GM19397 (cell line): ENCODE results near the gene GPNMB.

Experiments used
- ATAC-seq: cut with Tn5 transposase; IDR thresholded peaks from one replicate; pipeline ENCODE4 v1.9.1; 2021; ENCODE audit warnings: mild to moderate bottlenecking, moderate library complexity; ENCODE audit not compliant: unreplicated experiment

The GPNMB gene

DNA sequence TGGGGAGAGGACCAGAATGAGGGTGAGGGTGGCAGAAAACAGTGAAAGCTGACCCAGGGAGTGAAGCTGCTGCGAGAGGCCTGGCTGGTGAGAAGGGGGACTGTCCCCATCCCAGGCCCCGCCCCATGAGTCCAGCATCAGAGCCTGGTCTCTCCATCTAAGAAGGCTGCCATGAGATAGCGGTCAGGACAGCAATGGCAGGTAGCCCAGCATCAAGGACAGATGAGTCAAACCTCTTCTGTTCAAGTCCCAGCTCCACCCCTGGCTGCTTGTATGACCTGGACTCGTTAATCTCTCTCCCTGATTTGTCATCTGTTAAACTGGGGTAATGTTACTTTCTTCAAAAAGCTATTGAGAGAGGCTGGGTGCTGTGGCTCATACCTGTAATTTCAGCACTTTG is 22.2 kb downstream of the GPNMB start:
- ATAC-seq = no peak

DNA sequence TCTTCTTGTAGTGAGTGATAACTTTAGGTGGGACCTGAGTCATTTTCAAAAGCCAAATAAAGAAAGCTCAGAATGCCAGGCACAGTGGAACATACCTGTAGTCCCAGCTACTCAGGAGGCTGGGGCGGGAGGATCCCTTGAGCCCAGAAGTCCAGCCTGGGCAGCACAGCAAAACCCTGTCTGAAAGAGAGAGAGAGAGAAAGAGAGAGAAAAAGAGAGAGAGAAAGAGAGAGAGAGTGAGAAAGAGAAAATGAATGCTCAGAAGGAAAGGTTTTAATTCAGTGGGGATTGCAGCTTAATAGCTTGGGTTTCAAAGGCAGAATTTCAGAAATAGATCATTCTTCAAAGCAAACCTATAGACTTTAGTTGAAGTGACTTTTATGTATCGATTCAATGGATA is 25.7 kb downstream of the GPNMB start:
- no peak for ATAC-seq

DNA sequence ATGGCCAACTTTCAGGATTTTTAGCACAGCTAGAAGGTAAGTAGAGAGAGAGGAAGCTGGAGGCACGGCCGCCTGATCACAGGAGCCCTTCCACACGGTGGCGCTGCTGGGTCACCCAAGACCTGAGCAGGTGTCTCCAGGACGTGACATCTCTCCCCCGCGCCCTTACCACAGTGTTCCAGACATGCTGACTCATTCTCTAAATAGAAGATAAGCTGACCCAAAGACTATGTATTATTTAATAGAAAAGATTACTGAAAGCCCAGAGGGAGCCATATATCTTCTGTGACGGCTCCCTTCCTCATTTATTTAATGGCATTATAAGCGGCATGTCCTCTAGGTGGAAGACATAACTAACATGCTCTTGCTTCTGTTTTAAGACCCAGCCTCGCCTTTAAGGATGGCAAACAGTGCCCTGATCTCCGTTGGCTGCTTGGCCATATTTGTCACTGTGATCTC is 26.6 kb downstream of the GPNMB start:
- peak; percentile 98 for ATAC-seq

DNA sequence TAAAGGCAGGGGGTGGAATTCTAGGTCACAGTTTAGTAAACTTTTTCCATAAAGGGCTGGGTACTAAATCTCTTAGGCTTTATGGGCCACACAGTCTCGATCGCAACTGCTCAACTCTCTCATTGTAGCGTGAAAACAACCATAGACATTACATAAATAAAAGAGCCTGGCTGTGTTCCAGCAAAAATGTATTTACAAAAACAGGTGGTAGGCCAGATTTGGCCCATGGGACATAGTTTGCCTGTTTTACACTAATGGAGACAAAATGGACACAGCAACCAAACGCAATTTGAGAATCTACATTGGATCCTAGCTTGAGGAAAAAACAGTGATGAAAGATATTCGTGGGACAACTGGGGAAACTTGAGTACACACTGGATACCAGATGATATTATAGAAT is 29.3 kb downstream of the GPNMB start:
- no peak for ATAC-seq

DNA sequence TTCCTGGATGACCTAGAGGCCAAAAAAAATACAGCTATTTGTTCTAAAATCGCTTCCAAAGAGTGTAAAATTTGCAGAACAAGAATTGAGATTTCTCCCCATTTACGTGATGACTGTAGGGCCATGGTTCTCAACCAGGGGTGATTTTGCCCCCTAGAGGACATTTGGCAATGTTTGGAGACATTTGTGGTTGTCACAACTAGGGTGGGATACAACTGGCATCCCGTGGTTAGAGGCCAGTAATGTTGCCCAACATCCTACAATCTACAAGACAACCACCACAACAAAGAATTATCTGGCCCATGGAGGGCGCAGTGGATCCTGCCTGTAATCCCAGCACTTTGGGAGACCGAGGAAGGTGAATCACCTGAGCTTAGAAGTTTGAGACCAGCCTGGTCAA is 29.8 kb downstream of the GPNMB start:
- ATAC-seq = no peak

DNA sequence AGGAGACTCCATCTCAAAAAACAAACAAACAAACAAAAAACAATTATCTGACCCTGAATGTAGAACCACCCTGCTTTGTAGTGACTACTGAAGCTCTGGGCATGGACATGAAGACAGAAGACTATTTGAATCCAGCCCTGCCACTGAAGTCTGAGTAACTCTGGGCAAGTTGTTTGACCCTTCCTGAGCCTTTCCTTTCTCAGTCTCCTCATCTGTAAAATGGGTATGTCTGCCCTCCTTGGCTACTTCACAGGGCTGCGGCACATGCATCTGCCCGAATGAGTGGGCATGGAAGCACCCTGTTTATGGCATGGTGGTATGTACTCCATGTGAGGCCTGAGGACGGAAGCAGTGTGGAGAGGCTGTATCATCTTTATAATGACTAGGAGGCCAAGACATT is 30.4 kb downstream of the GPNMB start:
- no peak for ATAC-seq

DNA sequence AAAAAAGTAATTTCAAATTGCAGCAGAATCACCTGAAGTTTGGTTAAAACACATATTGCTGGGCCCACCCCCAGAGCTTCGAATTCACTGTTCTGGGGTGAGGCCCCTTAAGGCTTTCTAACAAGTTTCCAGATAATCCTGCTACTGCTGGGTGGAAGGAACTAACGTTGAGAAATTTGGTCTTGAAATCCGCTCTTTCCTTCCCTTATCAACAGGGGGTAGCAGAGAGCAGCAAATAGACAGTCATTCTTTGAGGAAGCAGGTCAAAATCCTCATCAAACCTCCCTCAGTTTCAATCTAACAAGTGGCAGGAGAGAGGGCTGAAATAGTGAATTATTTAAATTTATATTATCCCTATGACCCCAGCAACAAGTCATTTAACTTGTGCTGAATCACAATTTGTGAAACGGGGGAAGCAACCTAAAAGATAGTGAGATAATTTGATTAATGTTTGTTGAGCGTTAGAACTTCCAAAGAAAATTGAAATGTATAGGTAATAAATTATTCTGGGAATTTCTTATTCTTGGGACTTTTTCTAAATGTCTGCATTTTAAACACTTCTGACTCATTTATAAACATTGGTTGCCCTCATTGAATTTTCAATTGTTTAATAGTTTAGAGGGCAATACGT is 30.9 kb downstream of the GPNMB start:
- no peak for ATAC-seq

DNA sequence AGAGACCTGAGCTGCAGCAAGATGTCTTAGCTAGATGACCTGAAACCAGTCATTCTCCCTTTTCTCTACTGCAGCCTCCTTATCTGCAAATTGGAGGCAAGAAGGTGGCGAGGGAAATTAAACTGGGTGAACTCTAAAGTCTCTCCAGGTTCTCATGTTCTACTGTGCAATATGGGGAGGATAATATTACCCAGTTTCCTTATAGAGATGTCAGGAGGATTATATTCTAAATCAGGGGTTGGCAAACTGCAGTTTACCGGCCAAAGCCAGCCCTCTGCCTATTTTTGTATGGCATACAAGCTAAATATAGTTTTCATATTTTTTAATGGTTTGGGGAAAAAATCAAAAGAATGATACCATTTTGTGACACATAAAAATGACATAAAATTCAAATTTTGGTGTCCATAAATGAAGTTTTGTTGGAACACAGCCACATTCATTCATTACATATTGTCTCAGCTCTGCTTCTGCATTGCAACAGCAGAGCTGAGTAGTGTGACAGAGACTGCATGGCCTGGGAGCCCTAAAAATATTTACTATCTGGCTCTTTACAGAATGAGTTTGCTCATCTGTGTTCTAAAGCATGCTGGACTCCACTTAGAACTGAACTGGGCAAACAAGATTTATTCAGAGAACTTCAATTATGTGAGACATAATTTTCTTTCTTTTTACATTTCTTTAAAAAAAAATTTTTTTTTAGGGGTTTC is 33.4 kb downstream of the GPNMB start:
- no peak for ATAC-seq

DNA sequence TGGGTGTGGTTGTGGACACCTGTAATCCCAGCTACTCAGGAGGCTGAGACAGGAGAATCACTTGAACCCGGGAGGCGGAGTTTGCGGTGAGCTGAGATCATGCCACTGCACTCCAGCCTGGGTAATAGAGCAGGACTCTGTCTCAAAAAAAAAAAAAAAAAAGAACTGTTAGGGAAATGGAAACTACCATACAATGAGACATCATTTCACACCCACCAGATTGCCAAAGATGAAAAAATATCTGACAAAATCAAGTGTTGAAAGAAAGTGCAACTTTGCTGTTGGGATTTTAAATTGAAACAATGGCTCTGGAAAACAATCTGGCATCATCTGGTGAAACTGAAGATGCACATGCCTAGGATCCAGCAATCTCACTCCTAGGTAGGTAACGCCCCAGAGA is 36.5 kb downstream of the GPNMB start:
- no peak for ATAC-seq

DNA sequence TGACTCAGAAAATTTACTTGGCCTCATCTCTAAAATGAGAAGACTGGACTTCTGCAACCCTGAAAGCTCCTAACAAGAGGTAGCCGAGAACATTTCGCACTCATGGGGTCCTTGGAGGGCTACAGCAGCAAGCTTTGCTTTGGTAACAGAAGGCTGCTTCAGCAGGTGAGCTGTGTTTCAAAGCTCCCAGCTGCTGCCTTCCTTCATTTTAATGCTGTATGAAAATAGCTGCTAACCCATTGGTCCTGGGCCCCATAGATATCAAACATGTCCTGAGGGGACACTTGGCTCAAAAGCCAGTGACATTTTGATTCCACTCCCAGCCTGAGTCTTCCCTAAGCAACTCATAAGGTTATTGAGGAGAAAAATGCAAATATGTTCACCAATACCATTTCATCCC is 38.3 kb downstream of the GPNMB start:
- ATAC-seq = no peak

DNA sequence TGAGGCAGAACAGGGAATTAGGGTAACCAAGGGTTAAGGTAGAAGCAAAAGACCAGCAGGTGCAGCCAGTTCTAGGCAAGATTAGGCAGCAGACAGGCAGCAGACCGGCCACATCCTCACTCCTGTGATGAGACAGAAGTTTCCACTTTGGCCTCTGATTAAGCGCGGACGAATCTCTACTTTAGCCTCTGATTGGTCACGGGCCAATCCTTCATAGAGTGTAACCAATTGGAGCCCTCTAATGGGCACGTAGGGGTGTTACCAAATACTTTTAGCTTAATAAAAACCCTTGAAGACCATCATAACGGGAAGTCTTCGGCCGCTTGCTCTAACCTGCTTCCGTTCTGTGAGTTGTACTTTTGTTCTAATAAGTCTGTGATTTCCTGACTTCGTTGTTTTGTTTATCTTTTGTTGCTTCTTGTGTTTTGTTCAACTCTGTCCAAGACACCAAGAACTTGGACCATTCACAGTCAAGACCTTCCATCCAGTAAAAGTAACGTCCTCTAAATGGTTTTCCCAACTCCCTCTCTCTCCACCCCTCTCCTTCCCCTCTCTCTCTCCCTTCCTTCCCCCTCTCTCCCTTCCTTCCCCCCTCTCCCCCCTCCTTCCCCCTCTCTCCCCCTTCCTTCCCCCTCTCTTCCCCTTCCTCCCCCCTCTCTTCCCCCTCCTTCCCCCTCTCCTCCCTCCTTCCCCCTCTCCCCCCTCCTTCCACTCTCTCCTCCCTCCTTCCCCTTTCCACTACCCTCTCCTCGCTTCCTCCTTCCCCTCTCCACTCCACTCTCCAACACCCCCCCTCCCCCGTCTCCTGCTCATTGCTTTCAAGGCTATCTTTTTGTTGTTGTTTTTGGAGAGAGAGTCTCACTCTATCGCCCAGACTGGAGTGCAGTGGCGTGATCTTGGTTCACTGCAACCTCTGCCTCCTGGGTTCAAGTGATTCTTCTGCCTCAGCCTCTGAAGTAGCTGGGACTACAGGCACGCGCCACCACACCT is 39.4 kb downstream of the GPNMB start:
- no peak for ATAC-seq

DNA sequence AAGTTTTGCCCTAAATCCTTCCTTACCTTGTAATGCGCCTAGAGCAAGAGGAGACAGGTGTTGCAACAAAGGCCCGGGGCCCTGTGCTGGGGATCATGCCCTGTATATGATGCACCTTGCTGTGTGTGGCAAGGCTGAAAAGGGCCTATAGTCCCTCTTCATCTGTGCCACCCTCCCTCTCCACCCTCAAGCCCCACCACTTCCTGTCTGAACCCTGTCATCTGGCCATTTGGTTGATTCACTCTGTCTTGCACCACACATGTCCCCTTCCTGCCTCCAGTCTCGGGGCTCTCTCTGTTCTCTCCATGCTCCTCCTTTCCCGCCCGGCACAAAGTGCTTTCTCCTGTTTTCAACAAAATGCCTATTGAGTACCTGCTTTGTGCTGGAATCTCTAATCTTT is 41.0 kb downstream of the GPNMB start:
- no peak for ATAC-seq

DNA sequence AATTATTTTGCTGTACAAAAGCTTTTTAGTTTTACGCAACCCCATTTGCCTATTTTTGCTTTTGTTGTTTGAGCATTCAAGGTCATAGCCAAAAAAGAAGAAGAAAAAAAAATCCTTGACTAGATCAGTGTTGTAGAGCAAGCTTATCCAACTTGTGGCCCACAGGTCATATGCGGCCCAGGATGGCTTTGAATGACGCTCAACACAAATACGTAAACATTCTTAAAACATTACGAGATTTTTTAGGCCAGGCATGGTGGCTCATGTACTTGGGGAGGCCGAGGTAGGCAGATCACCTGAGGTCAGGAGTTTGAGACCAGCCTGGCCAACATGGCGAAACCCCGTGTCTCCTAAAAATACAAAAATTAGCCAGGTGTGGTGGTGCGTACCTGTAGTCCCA is 44.4 kb downstream of the GPNMB start:
- ATAC-seq = no peak

DNA sequence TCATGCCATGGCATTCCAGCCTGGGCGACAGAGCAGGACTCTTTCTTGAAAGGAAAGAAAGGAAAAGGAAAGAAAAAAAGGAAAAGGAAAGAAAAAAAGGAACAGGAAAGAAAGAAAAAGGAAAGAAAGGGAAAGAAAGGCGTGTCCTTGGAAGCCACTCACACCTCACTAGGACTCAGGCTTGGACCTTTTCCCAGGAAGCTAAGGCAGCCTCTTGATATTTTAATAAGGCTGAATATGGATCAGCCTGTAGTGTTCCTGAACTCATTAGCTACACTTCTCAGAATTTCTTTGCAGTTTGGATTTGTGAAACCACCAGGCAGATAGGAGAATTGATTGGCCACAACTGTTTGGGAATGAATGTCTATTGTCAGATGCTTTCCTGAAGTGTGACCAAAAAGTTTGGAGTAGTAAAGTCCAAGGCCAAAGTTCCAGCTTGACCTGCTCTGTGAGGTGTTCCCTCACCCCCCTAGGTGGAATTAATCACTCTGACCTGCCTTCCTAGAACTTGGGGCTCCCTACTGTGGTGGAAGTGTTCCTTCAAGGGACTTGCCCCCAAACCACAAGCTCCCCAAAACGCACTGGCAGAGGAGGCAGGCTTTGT is 45.5 kb downstream of the GPNMB start:
- no peak for ATAC-seq

DNA sequence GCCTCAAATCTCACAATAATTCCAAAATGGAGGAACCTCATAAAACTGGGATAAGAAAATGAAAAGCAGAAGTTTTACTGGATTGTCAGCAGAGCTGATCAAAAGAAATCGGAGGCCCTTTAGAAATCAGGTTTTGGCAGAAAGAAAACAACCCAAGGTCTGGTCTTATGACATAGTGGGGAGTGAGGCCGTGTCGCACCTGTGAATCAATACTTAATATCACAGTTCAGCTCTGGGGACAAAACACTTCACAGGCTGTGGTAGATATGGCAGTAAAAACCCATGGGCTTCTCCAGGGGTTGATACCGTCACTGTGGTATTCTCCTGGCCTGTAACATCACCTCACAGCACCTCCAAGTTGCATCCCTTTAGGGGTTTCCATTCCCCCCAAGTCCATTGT is 46.0 kb downstream of the GPNMB start:
- ATAC-seq = no peak

DNA sequence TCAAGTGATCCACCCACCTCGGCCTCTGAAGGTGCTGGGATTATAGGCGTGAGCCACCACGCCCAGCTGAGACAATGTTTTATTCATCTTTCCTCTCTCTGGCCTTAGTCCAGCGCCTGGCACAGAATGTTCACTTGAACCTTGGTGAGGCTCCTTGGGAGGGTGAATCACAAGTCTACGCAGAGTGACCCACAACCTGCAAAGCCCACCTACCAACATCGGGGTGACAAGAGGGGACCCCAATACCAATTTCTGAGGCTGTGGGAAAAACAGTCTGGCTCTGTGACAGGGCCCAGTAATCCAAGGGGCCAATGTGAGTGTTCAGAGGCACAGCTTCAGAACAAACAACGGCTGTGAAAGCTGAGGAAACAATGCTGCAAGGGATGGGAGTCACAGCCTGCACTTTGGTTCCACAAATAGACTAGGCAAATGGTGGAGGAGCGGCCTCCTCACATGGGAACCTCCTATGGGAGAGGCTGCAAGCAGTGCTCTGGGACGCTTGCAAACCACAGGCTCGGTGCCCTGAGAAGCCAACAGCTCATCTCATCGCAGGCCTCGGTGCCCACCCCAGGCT is 47.0 kb downstream of the GPNMB start:
- no peak for ATAC-seq

DNA sequence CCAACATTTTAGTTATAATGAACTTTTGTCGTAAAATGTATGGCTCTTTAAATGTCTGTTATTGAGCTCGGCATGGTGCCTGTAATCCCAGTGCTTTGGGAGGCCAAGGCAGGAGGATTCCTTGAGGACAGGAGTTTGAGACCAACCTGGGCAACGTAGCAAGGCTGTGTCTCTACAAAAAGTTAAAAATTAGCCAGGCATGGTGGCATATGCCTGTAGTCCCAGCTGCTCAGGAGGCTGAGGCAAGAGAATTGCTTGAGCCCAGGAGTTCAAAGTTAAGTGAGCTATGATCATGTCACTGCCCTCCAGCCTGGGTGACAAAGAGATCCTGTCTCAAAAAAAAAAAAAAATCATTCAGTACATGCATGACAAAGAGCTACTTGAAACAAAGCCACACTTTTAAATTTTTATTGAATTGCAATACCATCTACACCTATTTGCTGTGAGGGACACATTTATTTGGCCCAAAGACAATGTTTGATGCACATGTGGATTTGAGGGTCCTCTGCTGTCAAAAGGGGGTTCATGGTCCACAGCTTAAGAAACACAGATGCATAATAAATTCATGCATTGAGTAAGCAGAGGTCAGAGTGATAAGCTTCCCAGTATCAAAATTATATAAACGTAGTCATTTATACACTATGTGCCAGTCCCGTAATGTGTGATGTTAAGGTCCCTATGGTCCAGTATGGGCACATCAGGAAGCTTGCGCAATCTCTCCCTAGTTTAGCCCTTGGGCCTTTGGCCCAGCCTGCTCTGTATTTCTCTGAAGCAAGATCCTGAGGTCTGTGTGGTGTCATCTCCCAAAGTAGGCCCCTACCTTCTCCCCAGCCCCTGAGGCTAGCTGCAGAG is 48.2 kb downstream of the GPNMB start:
- no peak for ATAC-seq

DNA sequence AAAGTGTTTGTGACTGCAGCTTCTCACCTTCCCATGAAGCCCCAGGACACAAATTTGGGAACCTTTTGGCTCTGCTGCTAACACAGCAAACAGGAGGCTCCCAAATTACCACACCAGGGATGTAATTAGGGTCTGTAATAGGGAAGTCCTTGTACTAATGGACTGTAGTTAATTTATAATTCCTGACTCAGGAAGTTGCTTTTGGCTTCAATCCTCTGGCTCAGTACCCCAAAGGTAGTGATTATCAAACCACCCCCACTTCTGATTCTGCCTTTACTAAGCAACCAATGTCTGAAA is 48.8 kb downstream of the GPNMB start:
- no peak for ATAC-seq

DNA sequence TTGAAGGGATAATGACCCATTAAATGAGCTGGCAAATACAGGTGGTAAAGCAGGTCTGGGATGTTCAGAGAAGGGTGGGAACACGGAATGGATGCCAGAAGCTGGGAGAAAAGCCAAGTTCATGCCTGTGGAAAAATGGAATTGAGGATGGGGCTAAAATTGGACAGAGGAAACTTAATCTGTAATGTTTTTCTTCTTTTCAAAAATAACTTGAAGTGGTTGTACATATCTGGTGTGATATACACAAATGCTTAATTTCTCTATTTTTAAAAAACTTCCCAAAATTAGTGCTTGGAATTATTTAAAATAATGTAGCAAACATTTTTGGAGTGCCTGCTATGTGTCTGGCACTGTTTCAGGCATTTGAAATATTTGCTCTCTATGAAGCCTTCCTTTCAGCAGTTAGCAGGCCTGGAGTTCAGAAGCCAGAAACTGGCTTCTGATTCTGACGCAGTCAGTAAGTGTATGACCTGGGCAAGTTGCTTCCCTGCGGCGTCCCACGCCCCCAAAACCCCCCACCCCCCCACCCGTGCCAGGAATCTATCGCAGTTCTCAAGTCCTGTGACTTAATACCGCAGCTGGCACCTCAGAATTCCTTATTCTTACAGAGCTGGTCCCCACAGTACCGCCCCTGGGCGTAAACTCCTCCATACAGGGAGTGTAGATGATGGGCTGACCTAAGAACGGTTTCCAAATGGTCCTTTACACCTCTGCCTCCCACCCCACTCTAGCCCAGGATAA is 51.7 kb downstream of the GPNMB start:
- ATAC-seq = no peak
